ENCODE data around the gene NACC2.

Gene NACC2

GRCh38 chr9:136020671-136021070 lies 74.4 kb downstream of the NACC2 start:
- no peak overlapping the region for H3K4me3 ChIP-seq (ENCODE audit: control insufficient read depth, low read depth, low read length)
- TF ChIP-seq CTCF (conservative IDR thresholded peaks at IDR 0.05; ENCODE audit: control insufficient read depth, insufficient read depth, low read depth, low read length), result no peak
- DNase-seq (ENCODE audit: low read depth), result no peak

- TF ChIP-seq CTCF (conservative IDR thresholded peaks at IDR 0.05; ENCODE audit: control insufficient read depth, insufficient read depth, low read depth, low read length), result no peak
- no peak overlapping the region for H3K4me3 ChIP-seq (ENCODE audit: control insufficient read depth, low read depth, low read length)
- DNase-seq (ENCODE audit: low read depth), result no peak
Measured at GRCh38 chr9:136020206-136020605, 74.9 kb downstream of the NACC2 start.

GRCh38 chr9:136019681-136020060 lies 75.4 kb downstream of the NACC2 start:
- no peak for DNase-seq (ENCODE audit: low read depth)
- TF ChIP-seq CTCF (conservative IDR thresholded peaks at IDR 0.05; ENCODE audit: control insufficient read depth, insufficient read depth, low read depth, low read length), result no peak

GRCh38 chr9:136019041-136019680 lies 75.9 kb downstream of the NACC2 start:
- TF ChIP-seq CTCF (conservative IDR thresholded peaks at IDR 0.05; ENCODE audit: control insufficient read depth, insufficient read depth, low read depth, low read length), result no peak
- H3K4me3 ChIP-seq (ENCODE audit: control insufficient read depth, low read depth, low read length), result no peak overlapping the region
- DNase-seq (ENCODE audit: low read depth), result no peak

More at GRCh38 chr9:136019681-136020060, 75.4 kb downstream of the NACC2 start:
- no peak overlapping the region for H3K4me3 ChIP-seq (ENCODE audit: control insufficient read depth, low read depth, low read length)

GRCh38 chr9:136018257-136019031 lies 76.6 kb downstream of the NACC2 start:
- no peak for DNase-seq (ENCODE audit: low read depth)
- TF ChIP-seq CTCF (conservative IDR thresholded peaks at IDR 0.05; ENCODE audit: control insufficient read depth, insufficient read depth, low read depth, low read length), result no peak

GRCh38 chr9:136017289-136018190 lies 77.5 kb downstream of the NACC2 start:
- H3K4me3 ChIP-seq (ENCODE audit: control insufficient read depth, low read depth, low read length), result no peak overlapping the region
- no peak for TF ChIP-seq CTCF (conservative IDR thresholded peaks at IDR 0.05; ENCODE audit: control insufficient read depth, insufficient read depth, low read depth, low read length)
- no peak for DNase-seq (ENCODE audit: low read depth)

More at GRCh38 chr9:136018257-136019031, 76.6 kb downstream of the NACC2 start:
- no peak overlapping the region for H3K4me3 ChIP-seq (ENCODE audit: control insufficient read depth, low read depth, low read length)

All from fibroblast of mammary gland (primary cell).